Epithelial cell of prostate (primary cell): ENCODE results near the gene HORMAD2.
"Not testable (repeated sequence)": the region's sequence is repeated elsewhere in the genome, so short reads cannot be mapped to it uniquely, and the experiment has no call there.

Experiments used
- DNase-seq: peaks from one replicate; pipeline ENCODE4 v3.0.0-alpha.2; 2011; ENCODE audit warnings: low read depth, low spot score
- H3K27ac ChIP-seq: fragments of 450-650 bp; 2 replicates; pipeline ENCODE4 v1.5.1; 2017; ENCODE audit warnings: mild to moderate bottlenecking

The HORMAD2 gene

DNA sequence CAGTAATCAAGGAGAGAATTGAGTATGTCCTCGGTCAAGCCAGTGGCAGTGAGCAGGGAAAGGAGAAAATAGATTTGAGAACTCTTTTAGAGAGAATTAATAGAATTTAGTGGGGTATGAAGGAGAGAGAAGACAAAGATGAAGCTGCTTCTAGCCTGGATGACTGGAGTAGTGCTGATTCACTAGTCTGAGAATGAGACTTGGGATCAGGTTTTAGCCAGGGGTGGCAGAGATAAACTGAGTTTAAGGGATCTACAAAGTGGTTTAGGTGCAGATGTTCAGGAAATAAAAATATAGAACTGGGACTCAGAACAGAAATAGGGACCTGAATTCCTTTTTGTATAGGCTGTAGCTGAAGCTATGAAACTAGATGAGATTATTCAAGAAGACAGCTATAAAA lies 17.6 kb downstream of the HORMAD2 start:
- H3K27ac ChIP-seq, result no peak overlapping the region
- DNase-seq, result no peak

DNA sequence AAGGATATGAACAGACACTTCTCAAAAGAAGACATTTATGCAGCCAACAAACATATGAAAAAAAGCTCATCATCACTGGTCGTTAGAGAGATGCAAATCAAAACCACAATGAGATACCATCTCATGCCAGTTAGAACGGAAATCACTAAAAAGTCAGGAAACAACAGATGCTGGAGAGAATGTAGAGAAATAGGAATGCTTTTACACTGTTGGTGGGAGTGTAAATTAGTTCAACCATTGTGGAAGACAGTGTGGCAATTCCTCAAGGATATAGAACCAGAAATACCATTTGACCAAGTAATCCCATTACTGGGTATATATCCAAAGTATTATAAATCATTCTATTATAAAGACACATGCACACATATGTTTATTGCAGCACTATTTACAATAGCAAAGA lies 20.5 kb downstream of the HORMAD2 start:
- H3K27ac ChIP-seq, DNase-seq: not testable (repeated sequence)

DNA sequence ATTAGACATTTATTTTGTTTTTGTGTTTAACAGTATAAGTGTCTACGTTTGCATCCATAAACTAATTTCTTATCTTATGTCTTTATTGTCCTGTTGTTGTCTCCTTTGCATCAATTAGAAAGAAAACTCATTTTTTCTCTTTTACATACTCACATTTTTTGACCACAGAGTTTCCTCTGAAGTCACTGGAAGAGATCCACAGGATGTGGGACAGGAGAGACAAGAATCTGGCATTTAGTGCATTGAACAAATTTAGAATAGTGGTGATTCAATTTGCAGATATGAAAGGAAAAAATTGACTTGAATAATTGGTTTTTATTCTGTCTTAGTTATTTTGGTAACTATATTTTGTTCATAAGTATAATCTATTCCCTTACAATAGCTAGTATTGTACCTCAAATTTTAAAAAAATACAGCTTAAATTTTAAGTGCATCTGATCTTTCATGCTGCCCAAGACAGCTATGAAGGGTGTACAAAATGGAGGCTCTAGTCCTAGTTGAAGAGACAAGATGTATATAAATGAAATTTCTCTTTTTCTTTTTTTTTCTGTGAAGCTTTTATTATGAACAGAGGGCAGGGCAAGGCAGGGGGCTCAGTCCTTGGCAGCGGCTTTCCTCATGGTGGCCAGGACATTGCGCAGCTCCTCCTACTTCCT lies 24.4 kb downstream of the HORMAD2 start:
- DNase-seq, result no peak
- H3K27ac ChIP-seq, result no peak overlapping the region

DNA sequence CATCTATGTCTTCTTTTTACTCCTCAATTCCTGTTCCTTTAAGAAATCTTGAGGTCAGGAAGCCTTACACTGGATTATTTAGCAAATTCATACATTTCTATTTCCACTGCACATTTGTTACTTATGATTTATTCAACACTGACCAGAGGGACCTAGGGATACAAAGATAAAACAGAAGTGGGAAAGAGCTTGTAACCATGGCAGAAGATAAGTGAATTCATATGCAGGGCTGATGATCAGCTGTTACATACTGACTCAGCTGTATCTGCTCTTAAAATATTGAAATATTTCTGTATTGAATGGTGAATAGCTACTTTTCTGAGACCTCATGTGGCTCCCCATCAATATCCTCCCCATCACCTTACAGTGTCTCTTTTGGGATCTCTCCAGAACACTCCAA lies 25.2 kb downstream of the HORMAD2 start:
- no peak for DNase-seq
- H3K27ac ChIP-seq, result no peak overlapping the region

DNA sequence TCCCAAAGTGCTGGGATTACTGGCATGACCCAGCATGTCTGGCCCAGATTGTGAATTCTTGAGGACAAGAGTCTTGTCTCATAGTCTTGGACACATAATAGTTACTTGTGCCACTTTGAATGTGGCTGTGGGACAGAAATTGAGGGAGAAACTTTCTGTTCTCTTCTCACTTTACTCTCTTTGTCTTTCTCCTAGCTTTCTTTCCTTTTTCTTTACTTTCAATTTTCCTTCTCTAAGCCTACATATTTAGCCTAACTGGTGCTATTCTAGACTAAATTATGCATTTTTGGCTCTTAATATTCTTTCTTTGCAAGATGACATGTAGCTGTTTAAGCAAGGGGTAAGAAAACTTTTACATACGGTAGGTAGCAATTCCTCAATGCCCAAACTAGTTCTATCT lies 33.2 kb downstream of the HORMAD2 start:
- no peak overlapping the region for H3K27ac ChIP-seq
- DNase-seq, result no peak

DNA sequence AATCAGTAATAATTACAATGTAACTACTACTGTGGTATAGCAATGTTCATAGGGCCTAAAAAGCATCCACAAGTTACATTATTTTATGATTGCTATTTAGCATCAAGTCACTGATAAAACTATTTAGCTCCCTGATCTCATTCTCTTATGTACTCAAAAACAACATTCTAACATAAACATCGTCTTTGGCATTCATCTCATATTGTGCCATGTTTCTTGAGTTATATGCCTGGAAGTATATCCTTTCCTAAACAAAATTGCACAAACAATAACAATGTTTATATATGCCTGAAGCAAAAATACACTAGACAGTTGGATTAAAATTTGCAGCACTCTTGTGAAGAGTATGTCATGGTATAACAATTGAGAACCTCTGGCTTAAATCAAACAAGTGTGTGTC lies 34.1 kb downstream of the HORMAD2 start:
- no peak for DNase-seq
- no peak overlapping the region for H3K27ac ChIP-seq

DNA sequence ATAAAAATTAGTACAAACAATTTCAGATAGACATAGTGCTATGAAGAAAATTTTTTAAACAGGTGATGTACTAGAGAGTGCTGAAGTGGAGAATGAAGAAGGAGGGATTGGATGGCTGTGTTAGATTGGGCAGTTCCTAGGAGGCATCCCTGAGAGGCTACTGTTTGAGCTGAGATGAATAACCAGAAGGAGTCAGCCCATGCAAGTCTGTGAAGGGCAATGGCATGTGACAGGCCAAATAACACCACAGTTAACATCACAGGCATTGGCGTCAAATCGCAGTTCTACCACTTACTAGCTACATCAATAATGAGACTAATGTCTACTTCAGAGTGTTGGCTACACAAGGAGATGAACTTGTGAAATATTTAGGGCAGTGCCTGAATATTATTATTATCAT lies 35.4 kb downstream of the HORMAD2 start:
- no peak for DNase-seq
- H3K27ac ChIP-seq, result no peak overlapping the region

DNA sequence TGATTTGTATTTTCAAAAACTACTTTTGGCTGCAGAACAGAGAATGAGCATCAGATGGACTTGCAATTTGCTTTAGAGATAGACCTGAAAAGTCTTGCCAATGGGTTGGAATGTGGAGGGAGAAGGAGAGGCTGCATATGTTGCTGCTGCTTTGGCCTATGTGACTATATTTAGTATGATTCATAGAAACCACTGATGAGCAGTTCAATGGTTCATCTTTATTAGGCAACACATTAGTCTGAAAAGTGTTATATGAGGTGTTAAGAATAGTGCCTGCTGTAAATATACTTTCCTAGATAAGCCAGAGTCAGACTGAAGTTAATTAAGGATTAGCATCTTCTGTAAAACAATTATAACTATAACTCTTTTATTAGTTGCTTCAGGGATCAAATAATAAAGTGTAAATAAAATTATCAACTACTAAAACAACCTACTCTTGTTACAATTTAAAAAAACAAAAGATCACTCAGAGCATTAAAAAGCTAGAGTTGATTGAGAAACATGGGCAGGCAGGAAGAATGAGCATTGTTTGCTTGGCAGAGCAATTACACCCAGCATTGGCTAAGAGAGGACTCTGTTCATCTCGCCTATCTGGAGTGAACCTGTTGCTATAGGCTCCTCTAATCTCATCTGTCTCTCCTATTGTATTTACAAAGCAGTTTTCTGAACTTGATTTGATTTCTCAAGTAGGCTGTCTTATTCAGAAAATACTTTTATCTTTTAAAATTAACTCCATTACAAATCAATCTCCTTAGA lies 36.3 kb downstream of the HORMAD2 start:
- DNase-seq, result peak; percentile 36
- peak overlapping the region; percentile 27 for H3K27ac ChIP-seq

DNA sequence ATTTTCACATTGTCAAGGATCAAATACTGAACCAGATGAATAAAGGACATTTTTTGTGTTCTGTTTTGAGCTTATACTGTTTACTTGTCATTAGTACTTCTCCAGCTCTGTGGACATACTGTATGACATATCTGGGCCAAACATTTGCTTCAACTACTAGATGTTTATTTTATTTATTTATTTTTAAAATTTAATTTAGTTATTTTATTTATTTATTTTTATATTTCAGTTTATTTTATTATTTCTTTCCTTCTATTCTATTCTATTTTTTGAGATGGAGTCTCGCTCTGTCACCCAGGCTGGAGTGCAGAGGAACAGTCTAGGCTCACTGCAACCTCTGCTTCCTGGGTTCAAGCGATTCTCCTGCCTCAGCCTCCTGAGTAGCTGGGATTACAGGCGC lies 37.0 kb downstream of the HORMAD2 start:
- no peak for DNase-seq
- H3K27ac ChIP-seq, result peak overlapping the region; percentile 27

DNA sequence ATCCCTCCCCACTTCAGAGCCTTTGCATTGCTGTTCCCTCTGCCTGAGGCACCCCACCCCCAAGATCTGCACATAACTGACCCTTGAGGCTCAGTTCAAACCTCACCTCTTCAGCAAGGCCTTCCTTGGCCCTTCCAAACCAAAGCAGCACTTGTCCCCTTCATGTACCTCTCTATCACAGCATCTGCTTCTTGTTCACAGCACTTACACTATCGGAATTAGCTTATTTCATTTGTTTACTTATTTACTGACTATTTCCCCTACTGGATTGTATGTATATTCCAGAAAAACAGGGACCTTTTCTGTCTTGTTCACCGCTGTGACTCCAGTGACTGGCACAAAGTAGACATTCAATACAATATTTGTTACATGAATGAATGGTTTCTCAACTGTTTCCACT lies 38.0 kb downstream of the HORMAD2 start:
- DNase-seq, result no peak
- H3K27ac ChIP-seq, result no peak overlapping the region

DNA sequence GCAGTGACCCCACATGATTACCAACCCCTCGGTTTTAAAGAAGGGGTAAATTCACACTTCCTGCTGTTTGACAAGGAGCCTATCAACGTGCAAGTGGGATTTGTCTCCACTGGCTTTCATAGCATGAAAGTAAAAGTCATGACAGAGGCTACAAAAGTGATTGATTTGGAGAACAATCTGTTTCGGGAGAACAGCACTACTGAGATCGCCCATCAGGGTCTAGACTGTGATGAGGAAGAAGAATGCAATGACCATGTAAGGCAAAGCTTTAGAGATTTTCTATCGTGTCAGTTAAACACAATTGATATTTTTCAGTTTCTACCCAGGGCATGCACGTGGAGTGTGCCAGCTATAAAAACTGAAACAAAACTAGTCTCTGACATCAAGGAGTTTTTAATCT lies 41.7 kb downstream of the HORMAD2 start:
- no peak overlapping the region for H3K27ac ChIP-seq
- no peak for DNase-seq

DNA sequence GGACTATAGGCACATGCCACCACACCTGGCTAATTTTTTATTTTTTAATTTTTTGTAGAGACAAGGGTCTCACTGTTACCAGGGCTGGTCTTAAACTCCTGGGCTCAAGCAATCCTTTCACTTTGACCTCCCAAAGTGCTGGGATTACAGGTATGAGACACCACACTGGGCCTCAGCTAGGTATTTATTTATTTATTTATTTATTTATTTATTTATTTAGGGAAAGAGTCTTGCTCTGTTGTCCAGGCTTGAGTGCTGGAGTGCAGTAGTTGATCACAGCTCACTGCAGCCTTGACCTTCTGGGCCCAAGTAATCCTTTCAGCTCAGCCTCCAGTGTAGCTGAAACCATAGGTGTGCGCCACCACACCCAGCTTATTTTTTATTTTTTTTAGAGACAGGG lies 43.2 kb downstream of the HORMAD2 start:
- H3K27ac ChIP-seq, result no peak overlapping the region
- no peak for DNase-seq

DNA sequence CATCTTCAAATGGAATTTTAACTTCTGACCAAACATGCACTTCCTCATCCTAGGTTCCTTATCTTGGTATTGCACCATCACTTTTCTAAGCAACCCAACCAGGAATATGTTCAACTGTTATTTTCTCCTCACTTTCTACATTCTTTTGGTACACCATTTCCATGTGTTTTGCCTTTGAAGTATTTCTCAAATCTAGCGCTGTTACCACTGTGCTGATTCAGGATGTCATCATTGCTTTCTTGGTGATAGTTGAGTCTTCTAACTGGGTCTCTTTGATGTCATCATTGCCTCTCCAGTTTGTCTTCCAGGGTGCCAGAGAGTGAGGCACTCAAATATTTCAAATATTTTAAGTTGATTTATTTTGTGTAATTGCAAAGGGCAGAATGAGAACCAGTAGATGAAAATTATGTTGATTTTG lies 47.5 kb downstream of the HORMAD2 start:
- DNase-seq, result no peak
- no peak overlapping the region for H3K27ac ChIP-seq

DNA sequence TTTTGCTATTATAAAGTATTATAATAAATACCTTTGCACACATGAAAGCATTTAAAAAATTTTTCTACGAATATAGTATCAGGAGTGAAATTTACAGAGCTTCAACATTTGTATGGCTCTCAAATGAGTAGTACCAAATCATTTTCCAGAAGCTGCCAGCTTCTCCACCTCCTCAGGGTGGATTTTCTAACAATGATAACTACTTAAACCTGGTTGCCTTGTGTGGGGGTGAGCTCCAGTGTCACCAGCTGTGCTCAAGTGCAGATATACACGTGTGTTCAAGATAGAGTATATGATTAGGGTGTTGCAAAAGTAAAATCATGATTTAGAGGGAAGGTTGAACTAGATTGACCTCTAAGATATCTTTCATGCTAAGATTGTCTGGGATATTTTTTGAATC lies 48.2 kb downstream of the HORMAD2 start:
- no peak for DNase-seq
- no peak overlapping the region for H3K27ac ChIP-seq

DNA sequence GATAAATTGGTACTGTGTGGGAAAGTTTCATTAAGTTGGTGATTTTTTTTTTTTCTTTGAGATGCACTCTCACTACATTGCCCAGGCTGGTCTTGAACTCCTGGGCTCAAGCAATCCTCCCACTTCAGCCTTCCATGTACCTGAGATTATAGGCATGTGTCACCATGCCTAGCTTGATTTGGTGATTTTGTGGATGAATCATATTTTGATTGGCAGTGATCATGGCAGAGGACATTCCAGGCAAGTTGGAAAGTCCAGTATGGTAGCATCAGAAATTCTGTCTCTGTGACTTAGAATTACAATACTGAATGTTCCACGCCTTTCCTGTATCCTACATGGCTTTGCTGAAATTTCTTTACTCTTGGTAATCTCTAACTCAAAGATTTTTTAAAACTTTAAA lies 49.4 kb downstream of the HORMAD2 start:
- no peak for DNase-seq
- no peak overlapping the region for H3K27ac ChIP-seq

DNA sequence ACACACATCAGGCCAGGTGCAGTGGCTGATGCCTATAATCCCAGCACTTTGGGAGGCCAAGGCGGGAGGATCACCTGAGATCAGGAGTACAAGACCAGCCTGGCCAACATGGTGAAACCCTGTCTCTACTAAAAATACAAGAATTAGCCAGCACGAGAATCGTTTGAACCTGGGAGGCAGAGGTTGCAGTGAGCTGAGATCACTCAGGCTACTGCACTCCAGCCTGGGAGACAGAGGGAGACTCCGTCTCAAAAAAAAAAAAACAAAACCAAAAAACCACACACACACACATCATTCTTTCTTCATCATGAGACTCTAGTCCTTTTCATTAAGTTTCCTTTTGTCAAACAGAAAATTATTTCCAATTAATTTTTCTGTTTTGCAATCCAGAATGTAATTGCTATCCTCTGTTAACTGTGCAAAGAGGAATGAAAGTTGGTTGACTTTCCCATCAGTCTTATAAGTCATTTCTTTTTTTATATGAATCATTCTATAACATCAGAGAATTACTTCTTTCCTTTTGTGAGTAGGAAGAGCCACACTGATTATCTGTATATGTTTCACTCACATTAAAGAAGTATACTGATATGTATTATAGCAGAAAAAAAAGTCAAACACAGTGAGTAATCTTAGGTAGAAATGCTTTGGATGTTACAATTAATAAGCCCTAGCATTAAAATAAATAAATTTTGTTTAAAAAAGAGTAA lies 52.2 kb downstream of the HORMAD2 start:
- no peak overlapping the region for H3K27ac ChIP-seq

DNA sequence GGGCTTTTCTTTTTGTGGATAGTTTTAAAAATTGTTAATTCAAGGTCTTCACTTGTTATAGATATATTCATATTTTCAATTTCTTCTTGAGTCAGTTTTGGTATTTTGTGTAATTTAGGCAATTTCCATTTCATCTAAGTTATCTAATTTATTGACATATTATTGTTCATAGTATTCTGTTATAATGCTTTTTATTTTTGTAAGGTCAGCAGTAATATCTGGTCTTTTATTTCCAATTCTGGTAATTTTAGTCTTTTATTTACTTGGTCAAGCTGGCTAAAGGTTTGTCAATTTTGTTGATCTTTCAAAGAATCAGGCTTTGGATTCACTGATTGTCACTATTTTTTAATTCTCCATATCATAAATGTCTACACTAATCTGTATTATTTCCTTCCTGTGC lies 60.1 kb downstream of the HORMAD2 start:
- DNase-seq, result no peak
- H3K27ac ChIP-seq, result no peak overlapping the region

More for the DNA sequence above, 52.2 kb downstream of the HORMAD2 start:
- DNase-seq, result no peak

DNA sequence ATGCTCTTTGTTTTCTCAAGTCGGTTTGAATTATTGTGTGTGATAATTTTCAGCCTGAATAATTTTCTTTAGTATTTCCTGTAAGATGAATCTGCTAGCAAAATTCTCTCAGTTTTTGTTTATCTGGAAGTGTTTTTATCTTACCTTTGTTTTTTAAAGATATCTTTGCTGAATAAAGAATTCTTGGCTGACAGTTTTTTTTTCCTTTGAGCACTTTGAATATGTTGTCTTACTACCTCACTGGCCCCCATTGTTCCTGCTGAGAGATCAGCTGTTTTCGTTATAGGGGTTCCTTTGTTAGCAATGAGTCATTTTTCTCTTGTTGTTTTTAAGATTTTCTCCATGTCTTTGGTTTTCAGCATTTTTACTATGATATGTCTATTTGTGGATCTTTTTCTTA lies 63.0 kb downstream of the HORMAD2 start:
- DNase-seq, result no peak
- H3K27ac ChIP-seq, result no peak overlapping the region

DNA sequence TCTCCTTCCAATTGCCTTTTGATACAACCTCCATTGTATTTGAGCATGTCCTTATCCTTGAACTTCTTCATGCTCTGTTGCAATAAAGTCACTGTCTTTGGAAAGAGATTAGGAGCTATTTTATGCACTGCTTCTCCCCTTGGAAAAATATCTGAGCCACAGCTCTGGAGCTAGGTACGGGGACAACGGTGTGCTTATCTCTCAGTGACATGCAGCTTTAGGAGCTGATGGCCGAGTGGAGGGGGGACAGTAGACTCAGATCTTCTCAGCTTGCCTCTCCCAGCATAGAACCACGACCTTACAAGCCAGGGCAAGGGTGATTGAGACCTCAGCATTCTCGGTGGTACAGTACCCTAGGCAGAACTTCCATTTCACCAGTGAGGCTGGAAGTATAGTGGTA lies 64.1 kb downstream of the HORMAD2 start:
- H3K27ac ChIP-seq, result no peak overlapping the region
- no peak for DNase-seq

DNA sequence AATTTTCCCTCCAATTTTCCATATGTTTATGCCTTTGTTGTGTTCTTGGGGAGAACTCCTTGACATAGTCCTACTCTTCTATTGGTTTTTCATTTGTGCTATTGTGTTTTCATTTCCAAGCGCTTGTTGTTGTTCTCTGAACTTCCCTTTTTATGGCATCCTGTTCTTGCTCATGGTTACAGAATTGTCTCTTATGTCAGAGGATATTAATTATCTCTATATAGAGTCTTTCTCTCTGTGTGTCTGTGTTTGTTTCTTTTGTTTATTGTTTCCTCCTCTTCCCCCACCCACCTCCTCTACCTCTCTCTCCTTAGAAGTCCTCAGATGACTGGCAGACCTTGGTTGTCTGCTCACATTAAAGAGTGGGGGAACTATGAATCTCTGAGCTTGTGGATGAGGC lies 69.9 kb downstream of the HORMAD2 start:
- DNase-seq, result no peak
- no peak overlapping the region for H3K27ac ChIP-seq

DNA sequence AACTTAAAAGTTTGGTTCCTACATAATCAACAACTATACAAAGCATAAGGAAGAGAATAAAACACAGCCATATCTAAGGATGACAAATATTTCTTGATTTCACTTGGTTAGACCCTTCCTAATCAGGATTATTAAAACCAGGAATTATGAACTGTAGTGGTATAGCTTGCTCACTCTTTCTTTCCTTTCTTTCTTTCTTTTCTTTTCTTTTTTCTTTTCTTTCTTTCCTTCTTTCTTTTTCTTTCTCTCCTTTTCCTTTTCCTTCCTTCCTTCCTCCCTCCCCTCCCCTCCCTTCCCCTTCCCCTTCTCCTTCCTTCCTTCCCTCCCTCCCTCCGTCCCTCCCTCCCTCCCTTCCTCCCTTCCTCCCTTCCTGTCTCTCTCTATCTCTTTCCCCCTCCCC lies 78.0 kb downstream of the HORMAD2 start:
- H3K27ac ChIP-seq, result no peak overlapping the region
- DNase-seq, result no peak
